DMS 273 (cell line): ENCODE measurements around the gene DNMT3B.
A peak's percentile ranks its signal among the peaks of the same experiment; 100 is the strongest.
"Not testable (repeated sequence)": the region's sequence is repeated elsewhere in the genome, so short reads cannot be mapped to it uniquely, and the experiment has no call there.

Experiments used
- DNase-seq: peaks from one replicate; lab custom pipeline; 2025; ENCODE audit not compliant: unreplicated experiment; lab: John Stamatoyannopoulos, UW

DNMT3B gene

GRCh38 chr20:32789896-32790750 lies 27.9 kb downstream of the DNMT3B start:
- DNase-seq, result peak; percentile 87

- DNase-seq, result no peak
Observed at GRCh38 chr20:32790751-32791057, 28.5 kb downstream of the DNMT3B start.

GRCh38 chr20:32792316-32792715 lies 30.1 kb downstream of the DNMT3B start:
- no peak for DNase-seq

DNA sequence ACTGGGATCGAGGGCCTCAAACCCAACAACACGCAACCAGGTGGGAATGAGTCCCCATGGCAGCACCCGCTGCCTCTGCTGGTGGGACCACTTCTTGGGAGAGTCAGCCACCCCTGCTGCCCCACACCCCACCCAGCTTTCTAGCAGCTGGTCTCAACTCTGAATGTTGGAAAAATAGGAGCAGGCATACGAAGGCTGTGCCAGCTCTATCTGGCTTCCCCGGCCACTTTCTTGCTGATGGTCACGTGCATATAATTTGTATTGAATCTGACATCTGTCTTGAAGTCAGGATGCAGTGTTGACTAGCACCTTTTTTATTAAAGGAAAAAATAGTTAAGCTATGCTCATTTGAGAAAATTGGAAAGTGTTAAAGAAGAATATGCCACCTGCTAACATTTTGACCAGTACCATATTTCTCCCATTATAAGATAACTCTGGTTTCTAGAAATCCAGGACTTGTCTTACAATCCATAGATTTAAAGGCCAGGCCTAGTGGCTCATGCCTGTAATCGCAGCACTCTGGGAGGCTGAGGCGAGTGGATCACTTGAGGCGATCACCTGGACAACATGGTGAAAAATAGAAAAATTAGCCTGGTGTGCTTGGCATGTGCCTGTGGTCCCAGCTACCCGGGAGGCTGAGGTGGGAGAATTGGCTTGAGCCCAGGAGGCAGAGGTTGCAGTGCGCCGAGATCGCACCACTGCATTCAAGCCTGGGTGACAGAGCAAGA lies 30.7 kb downstream of the DNMT3B start:
- DNase-seq, result peak; percentile 25

DNA sequence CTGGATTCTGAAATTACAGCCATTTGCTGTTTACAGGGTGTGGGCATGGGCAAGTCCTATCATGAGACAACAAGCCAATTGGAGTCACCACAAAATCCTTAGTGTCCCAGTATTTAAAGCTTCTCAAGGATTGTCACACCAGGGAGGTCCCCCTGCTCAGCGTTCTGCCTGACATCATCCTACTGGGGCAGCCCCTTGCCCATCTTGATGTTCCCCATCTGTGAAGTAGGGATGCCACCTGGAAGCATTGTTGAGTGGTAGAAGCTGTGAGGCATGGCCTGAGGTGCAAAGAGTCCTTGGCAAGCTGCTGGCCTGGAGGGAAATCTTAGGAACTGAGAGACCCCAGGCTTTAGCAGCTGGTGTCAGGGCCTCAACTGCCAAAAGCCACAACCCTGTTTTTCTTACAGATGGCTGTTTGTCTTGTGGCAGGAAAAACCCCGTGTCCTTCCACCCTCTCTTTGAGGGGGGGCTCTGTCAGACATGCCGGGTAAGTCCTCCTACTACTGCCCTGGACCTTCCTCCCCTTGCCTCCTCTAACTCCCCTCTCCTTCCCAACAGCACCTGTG lies 34.3 kb downstream of the DNMT3B start:
- no peak for DNase-seq

- DNase-seq, result no peak
Observed at GRCh38 chr20:32796981-32797451, 34.8 kb downstream of the DNMT3B start.

- DNase-seq, result not testable (repeated sequence)
Observed at GRCh38 chr20:32797571-32797970, 35.4 kb downstream of the DNMT3B start.

- peak; percentile 21 for DNase-seq
Observed at GRCh38 chr20:32798046-32798981, 36.1 kb downstream of the DNMT3B start.

DNA sequence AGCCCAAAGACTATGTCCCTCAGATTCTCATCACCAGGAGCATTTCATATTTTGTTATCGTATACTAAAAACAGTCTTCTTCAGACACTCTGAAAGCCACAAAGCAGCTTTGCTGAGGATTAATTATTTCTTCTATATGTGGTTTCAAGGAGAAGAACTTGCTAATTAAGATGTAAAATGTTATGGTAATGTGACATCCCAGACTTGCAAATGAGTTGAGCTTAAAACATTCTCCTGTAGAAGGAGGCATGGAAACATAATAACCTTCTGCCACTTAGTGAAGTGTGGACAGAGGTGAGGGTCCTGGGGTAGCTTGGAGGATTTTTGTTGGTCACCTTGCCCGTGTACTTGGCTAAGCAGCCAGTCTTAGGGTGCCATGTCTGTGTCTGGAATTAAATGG lies 40.9 kb downstream of the DNMT3B start:
- no peak for DNase-seq

- no peak for DNase-seq
Observed at GRCh38 chr20:32804022-32804715, 42.0 kb downstream of the DNMT3B start.

GRCh38 chr20:32804817-32805216 lies 42.6 kb downstream of the DNMT3B start:
- no peak for DNase-seq

- no peak for DNase-seq
Observed at GRCh38 chr20:32805721-32806120, 43.5 kb downstream of the DNMT3B start.

GRCh38 chr20:32806356-32806755 lies 44.2 kb downstream of the DNMT3B start:
- peak; percentile 89 for DNase-seq

- peak; percentile 67 for DNase-seq
Observed at GRCh38 chr20:32807706-32808105, 45.5 kb downstream of the DNMT3B start.

DNA sequence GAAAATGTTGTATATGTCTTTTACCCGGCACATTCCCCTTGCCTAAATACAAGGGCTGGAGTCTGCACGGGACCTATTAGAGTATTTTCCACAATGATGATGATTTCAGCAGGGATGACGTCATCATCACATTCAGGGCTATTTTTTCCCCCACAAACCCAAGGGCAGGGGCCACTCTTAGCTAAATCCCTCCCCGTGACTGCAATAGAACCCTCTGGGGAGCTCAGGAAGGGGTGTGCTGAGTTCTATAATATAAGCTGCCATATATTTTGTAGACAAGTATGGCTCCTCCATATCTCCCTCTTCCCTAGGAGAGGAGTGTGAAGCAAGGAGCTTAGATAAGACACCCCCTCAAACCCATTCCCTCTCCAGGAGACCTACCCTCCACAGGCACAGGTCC lies 46.3 kb downstream of the DNMT3B start:
- DNase-seq, result no peak

- DNase-seq, result no peak
Observed at GRCh38 chr20:32809907-32810306, 47.7 kb downstream of the DNMT3B start.

DNA sequence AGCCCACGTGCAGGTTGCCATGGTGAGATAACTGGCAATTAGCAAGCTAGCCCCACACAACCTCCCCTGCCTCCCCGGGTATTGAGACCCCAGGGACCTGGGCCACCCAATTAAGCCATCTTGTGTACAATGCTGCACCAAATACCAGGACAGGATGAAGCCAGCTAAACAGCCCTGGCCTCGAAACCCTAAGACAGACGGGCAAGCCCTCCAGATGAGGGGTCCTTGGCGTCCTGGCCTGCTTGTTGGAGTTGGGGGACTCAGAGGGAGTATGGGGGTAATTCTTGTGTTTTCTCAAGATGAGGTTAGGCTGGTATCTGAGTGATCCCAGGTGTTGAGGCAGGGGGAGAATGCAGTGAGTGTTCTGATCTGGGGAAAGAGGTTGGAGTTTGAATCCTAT lies 48.8 kb downstream of the DNMT3B start:
- no peak for DNase-seq

DNA sequence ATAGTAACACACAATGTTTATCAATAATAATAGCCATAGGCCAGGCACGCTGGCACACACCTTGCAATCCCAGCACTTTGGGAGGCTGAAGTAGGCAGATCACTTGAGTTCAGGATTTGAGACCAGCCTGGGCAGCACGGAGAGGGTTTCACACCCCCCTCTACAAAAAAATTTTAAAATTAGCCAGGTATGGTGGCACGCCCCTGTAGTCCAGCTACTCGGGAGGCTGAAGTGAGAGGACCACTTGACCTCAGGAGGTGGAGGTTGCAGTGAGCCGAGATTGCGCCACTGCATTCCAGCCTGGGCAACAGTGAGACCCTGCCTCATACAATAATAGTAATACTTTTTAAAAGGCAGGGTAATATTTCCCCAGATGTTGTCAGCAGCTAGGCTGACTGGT lies 49.7 kb downstream of the DNMT3B start:
- no peak for DNase-seq

GRCh38 chr20:32819992-32820697 lies 58.0 kb downstream of the DNMT3B start:
- DNase-seq, result peak; percentile 90
